Measurements from ENCODE around the gene RBM19.
A peak's percentile ranks its signal among the peaks of the same experiment; 100 is the strongest.

Gene RBM19

DNA sequence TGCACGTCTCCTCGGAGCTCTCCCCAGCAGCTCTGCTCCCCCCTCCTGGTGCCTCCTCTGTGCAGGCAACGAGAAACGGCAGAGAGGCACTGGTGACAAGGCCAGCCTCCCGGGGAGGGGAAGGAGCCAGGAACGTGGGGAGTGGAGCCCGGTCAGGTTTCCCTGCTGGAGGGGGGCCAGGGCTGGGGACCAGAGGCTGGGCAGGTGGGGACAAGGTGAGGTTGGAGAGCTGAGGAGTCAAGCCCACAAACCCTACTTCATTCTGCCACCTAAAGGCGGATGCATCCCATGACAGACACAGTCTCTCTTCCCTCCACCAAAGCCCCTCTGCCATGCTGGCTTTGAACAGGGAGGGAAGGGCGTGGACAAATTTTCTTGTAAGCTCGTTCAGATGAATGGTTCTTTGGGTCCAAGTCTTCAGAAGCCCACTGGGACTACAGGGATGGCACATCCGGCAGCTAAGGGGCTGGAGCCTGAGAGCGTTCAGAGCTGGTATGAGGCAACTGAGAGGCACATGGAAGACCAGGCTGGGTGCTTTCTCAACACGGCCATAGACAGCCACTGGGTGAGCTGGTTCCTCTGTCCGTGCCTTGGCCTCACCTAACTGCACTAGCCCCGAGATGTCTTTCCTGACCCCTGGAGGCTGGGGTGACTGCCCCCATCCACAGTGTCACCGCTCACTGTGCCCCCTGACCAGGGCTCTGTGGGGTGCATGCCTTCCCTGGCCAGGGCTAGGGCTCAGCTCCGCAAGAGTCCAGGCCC lies 105.9 kb downstream of the RBM19 start:
- Histone ChIP-seq H3K27ac (ENCODE audit: insufficient read depth in 1 of 2, low read depth in 1 of 2, low read length in 2 of 2, poor library complexity in 1 of 2, severe bottlenecking in 2 of 2) (no peak overlapping the region), H3K9me3 (ENCODE audit: control extremely low read depth in 1 of 5, control insufficient read depth in 4 of 5, insufficient read depth in 2 of 5, low read depth in 1 of 5, low read length in 4 of 5) (no peaks in the 10 kb centered on the region), H3K27me3 (replicated peaks in 2 of 5; ENCODE audit: control insufficient read depth in 4 of 5, insufficient read depth in 5 of 5, low read length in 4 of 5) (no peaks in the 10 kb centered on the region), H3K4me3 (ENCODE audit: control insufficient read depth in 1 of 7, extremely low read depth in 1 of 7, insufficient read depth in 4 of 7, low read depth in 2 of 7, low read length in 6 of 7) (no peak overlapping the region), H3K36me3 (ENCODE audit: control insufficient read depth in 4 of 4, insufficient read depth in 4 of 4, low read length in 3 of 4) (peaks cover 2 to 32% (median 20%) of the 10 kb centered on the region in 4 experiments), H3K4me1 (ENCODE audit: control extremely low read depth in 1 of 4, control insufficient read depth in 4 of 4, insufficient read depth in 4 of 4, low read length in 3 of 4) (peaks cover 0 to 41% (median 4%) of the 10 kb centered on the region in 4 experiments)
- DNase-seq, result no peak
- WGBS (ENCODE audit: insufficient coverage), result 97% methylated on average over 14 of the region's 17 CpGs
- CTCF ChIA-PET, result no interaction called here
- POLR2A ChIA-PET, result no interaction called here

GRCh38 chr12:113858841-113859386 lies 107.2 kb downstream of the RBM19 start:
- no peak overlapping the region for H3K27ac ChIP-seq (ENCODE audit: insufficient read depth in 1 of 2, low read depth in 1 of 2, low read length in 2 of 2, poor library complexity in 1 of 2, severe bottlenecking in 2 of 2)
- peaks cover 2 to 34% (median 23%) of the 10 kb centered on the region in 4 experiments for H3K36me3 ChIP-seq (ENCODE audit: control insufficient read depth in 4 of 4, insufficient read depth in 4 of 4, low read length in 3 of 4)
- CTCF ChIA-PET, result no interaction called here
- POLR2A ChIA-PET, result no interaction called here
- no peaks in the 10 kb centered on the region for H3K9me3 ChIP-seq (ENCODE audit: control extremely low read depth in 1 of 5, control insufficient read depth in 4 of 5, insufficient read depth in 2 of 5, low read depth in 1 of 5, low read length in 4 of 5)
- H3K4me1 ChIP-seq (ENCODE audit: control extremely low read depth in 1 of 4, control insufficient read depth in 4 of 4, insufficient read depth in 4 of 4, low read length in 3 of 4), result peaks cover 0 to 40% (median 4%) of the 10 kb centered on the region in 4 experiments
- WGBS (ENCODE audit: insufficient coverage), result 80% methylated on average over 8 of the region's 8 CpGs
- DNase-seq, result peak in 1 of 3 donors; percentile 4
- H3K4me3 ChIP-seq (ENCODE audit: control insufficient read depth in 1 of 7, extremely low read depth in 1 of 7, insufficient read depth in 4 of 7, low read depth in 2 of 7, low read length in 6 of 7), result no peak overlapping the region
- no peaks in the 10 kb centered on the region for H3K27me3 ChIP-seq (replicated peaks in 2 of 5; ENCODE audit: control insufficient read depth in 4 of 5, insufficient read depth in 5 of 5, low read length in 4 of 5)

- Histone ChIP-seq H3K9me3 (ENCODE audit: control extremely low read depth in 1 of 5, control insufficient read depth in 4 of 5, insufficient read depth in 2 of 5, low read depth in 1 of 5, low read length in 4 of 5) (no peaks in the 10 kb centered on the region), H3K4me3 (ENCODE audit: control insufficient read depth in 1 of 7, extremely low read depth in 1 of 7, insufficient read depth in 4 of 7, low read depth in 2 of 7, low read length in 6 of 7) (no peak overlapping the region), H3K27ac (ENCODE audit: insufficient read depth in 1 of 2, low read depth in 1 of 2, low read length in 2 of 2, poor library complexity in 1 of 2, severe bottlenecking in 2 of 2) (no peak overlapping the region), H3K4me1 (ENCODE audit: control extremely low read depth in 1 of 4, control insufficient read depth in 4 of 4, insufficient read depth in 4 of 4, low read length in 3 of 4) (peaks cover 0 to 35% (median 13%) of the 10 kb centered on the region in 4 experiments), H3K36me3 (ENCODE audit: control insufficient read depth in 4 of 4, insufficient read depth in 4 of 4, low read length in 3 of 4) (peaks cover 2 to 34% (median 22%) of the 10 kb centered on the region in 4 experiments), H3K27me3 (replicated peaks in 2 of 5; ENCODE audit: control insufficient read depth in 4 of 5, insufficient read depth in 5 of 5, low read length in 4 of 5) (no peaks in the 10 kb centered on the region)
- 94% methylated on average over 12 of the region's 12 CpGs for WGBS (ENCODE audit: insufficient coverage)
- POLR2A ChIA-PET, result no interaction called here
- CTCF ChIA-PET, result interaction anchor here (1.6 kb wide), 1 partner anchor 10 kb away, joined by 4 read pairs; no protein-coding TSS in a partner anchor
- no peak for DNase-seq
These were observed 108.8 kb downstream of the RBM19 start for GRCh38 chr12:113857371-113857770.

- DNase-seq, result no peak
- ChIA-PET POLR2A (no interaction called here), CTCF (interaction anchor here (1.0 kb wide), 1 partner anchor 16 kb away, joined by 4 read pairs; no protein-coding TSS in a partner anchor)
- 95% methylated on average over 4 of the region's 7 CpGs for WGBS (ENCODE audit: insufficient coverage)
- Histone ChIP-seq H3K27me3 (replicated peaks in 2 of 5; ENCODE audit: control insufficient read depth in 4 of 5, insufficient read depth in 5 of 5, low read length in 4 of 5) (no peaks in the 10 kb centered on the region), H3K4me1 (ENCODE audit: control extremely low read depth in 1 of 4, control insufficient read depth in 4 of 4, insufficient read depth in 4 of 4, low read length in 3 of 4) (peaks cover 0 to 25% (median 13%) of the 10 kb centered on the region in 4 experiments), H3K36me3 (ENCODE audit: control insufficient read depth in 4 of 4, insufficient read depth in 4 of 4, low read length in 3 of 4) (peaks cover 0 to 34% (median 22%) of the 10 kb centered on the region in 4 experiments), H3K4me3 (ENCODE audit: control insufficient read depth in 1 of 7, extremely low read depth in 1 of 7, insufficient read depth in 4 of 7, low read depth in 2 of 7, low read length in 6 of 7) (no peak overlapping the region), H3K9me3 (ENCODE audit: control extremely low read depth in 1 of 5, control insufficient read depth in 4 of 5, insufficient read depth in 2 of 5, low read depth in 1 of 5, low read length in 4 of 5) (no peaks in the 10 kb centered on the region), H3K27ac (ENCODE audit: insufficient read depth in 1 of 2, low read depth in 1 of 2, low read length in 2 of 2, poor library complexity in 1 of 2, severe bottlenecking in 2 of 2) (no peak overlapping the region)
These were observed 110.1 kb downstream of the RBM19 start for GRCh38 chr12:113855998-113856397.

GRCh38 chr12:113854385-113855142 lies 111.6 kb downstream of the RBM19 start:
- Histone ChIP-seq H3K4me3 (ENCODE audit: control insufficient read depth in 1 of 7, extremely low read depth in 1 of 7, insufficient read depth in 4 of 7, low read depth in 2 of 7, low read length in 6 of 7) (no peak overlapping the region), H3K4me1 (ENCODE audit: control extremely low read depth in 1 of 4, control insufficient read depth in 4 of 4, insufficient read depth in 4 of 4, low read length in 3 of 4) (peaks cover 0 to 23% (median 13%) of the 10 kb centered on the region in 4 experiments), H3K36me3 (ENCODE audit: control insufficient read depth in 4 of 4, insufficient read depth in 4 of 4, low read length in 3 of 4) (peaks cover 0 to 39% (median 27%) of the 10 kb centered on the region in 4 experiments), H3K9me3 (ENCODE audit: control extremely low read depth in 1 of 5, control insufficient read depth in 4 of 5, insufficient read depth in 2 of 5, low read depth in 1 of 5, low read length in 4 of 5) (no peaks in the 10 kb centered on the region), H3K27me3 (replicated peaks in 2 of 5; ENCODE audit: control insufficient read depth in 4 of 5, insufficient read depth in 5 of 5, low read length in 4 of 5) (no peaks in the 10 kb centered on the region), H3K27ac (ENCODE audit: insufficient read depth in 1 of 2, low read depth in 1 of 2, low read length in 2 of 2, poor library complexity in 1 of 2, severe bottlenecking in 2 of 2) (no peak overlapping the region)
- CTCF ChIA-PET, result interaction anchor here (0.6 kb wide), 1 partner anchor 543 kb away, joined by 3 read pairs; no protein-coding TSS in a partner anchor
- 94% methylated on average over 15 of the region's 17 CpGs for WGBS (ENCODE audit: insufficient coverage)
- POLR2A ChIA-PET, result no interaction called here
- DNase-seq, result no peak

GRCh38 chr12:113853491-113853890 lies 112.6 kb downstream of the RBM19 start:
- H3K36me3 ChIP-seq (ENCODE audit: control insufficient read depth in 4 of 4, insufficient read depth in 4 of 4, low read length in 3 of 4), result peaks cover 0 to 38% (median 29%) of the 10 kb centered on the region in 4 experiments
- H3K4me3 ChIP-seq (ENCODE audit: control insufficient read depth in 1 of 7, extremely low read depth in 1 of 7, insufficient read depth in 4 of 7, low read depth in 2 of 7, low read length in 6 of 7), result no peak overlapping the region
- POLR2A ChIA-PET, result interaction anchor here (0.7 kb wide), 1 partner anchor 552 kb away, joined by 3 read pairs; no protein-coding TSS in a partner anchor
- no peaks in the 10 kb centered on the region for H3K27me3 ChIP-seq (replicated peaks in 2 of 5; ENCODE audit: control insufficient read depth in 4 of 5, insufficient read depth in 5 of 5, low read length in 4 of 5)
- 55% methylated on average over 1 of the region's 4 CpGs for WGBS (ENCODE audit: insufficient coverage)
- no peak overlapping the region for H3K27ac ChIP-seq (ENCODE audit: insufficient read depth in 1 of 2, low read depth in 1 of 2, low read length in 2 of 2, poor library complexity in 1 of 2, severe bottlenecking in 2 of 2)
- CTCF ChIA-PET, result interaction anchor here (1.1 kb wide), 1 partner anchor 15 kb away, joined by 4 read pairs; no protein-coding TSS in a partner anchor
- H3K9me3 ChIP-seq (ENCODE audit: control extremely low read depth in 1 of 5, control insufficient read depth in 4 of 5, insufficient read depth in 2 of 5, low read depth in 1 of 5, low read length in 4 of 5), result no peaks in the 10 kb centered on the region
- H3K4me1 ChIP-seq (ENCODE audit: control extremely low read depth in 1 of 4, control insufficient read depth in 4 of 4, insufficient read depth in 4 of 4, low read length in 3 of 4), result peaks cover 0 to 12% (median 9%) of the 10 kb centered on the region in 4 experiments
- DNase-seq, result no peak

Data from common myeloid progenitor, CD34-positive (primary cell).